Measurements from ENCODE around the gene GRM8. TPM values are rescaled to one million over a fixed set of nuclear protein-coding genes. Genes with fewer than 3 reads are reported as not detected.

GRM8 gene
- total RNA-seq, 1 experiment from 2014 or later: 0.40 TPM

DNA sequence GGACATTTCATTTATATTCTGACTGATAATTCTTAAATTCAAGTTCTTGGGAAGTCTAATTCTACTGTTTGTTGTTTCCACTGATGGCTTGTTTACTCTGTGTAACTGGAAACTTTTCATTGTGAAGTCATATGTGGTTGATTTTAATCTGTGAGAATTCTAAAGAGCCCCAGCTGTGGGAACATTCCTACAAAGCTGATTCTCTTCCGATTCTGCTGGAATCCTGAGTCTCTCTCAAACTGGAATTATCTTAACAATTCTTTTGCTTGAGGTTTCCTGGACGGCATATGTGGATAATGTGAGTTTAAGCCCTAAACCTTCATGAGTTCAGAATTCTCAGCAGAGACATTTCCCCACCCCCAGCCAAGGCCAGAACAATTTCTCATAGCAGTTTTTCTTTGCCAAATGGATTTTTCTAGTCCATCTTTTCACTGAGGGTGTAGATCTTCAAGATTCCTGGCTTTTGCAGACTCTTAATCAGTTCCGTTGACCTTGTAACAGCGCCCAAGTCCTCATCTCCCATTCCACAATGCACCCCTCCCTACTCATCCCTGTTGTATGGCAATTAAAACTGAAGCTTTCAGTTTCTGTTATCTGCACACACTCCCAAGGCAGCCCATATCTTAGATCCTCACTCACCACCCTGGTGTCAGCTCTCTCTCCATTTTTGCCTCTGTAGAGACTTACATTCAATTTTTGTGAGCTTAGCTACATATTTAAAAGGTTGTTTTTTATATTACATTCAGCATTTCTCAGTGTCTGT lies 37.6 kb downstream of the GRM8 start:
- Mint-ChIP-seq H3K27ac (ENCODE audit: unreplicated experiment) (no peak overlapping the region), H3K9me3 (ENCODE audit: low read depth, unreplicated experiment) (no peaks in the 10 kb centered on the region), H3K4me1 (ENCODE audit: low read depth, unreplicated experiment) (no peaks in the 10 kb centered on the region), H3K4me3 (ENCODE audit: low read depth, unreplicated experiment) (no peak overlapping the region), H3K27me3 (ENCODE audit: unreplicated experiment) (peaks cover 29% of the 10 kb centered on the region), H3K36me3 (ENCODE audit: insufficient read depth, unreplicated experiment) (no peaks in the 10 kb centered on the region)
- CTCF ChIA-PET: no interaction called here
- TF ChIP-seq, protein P1, sequence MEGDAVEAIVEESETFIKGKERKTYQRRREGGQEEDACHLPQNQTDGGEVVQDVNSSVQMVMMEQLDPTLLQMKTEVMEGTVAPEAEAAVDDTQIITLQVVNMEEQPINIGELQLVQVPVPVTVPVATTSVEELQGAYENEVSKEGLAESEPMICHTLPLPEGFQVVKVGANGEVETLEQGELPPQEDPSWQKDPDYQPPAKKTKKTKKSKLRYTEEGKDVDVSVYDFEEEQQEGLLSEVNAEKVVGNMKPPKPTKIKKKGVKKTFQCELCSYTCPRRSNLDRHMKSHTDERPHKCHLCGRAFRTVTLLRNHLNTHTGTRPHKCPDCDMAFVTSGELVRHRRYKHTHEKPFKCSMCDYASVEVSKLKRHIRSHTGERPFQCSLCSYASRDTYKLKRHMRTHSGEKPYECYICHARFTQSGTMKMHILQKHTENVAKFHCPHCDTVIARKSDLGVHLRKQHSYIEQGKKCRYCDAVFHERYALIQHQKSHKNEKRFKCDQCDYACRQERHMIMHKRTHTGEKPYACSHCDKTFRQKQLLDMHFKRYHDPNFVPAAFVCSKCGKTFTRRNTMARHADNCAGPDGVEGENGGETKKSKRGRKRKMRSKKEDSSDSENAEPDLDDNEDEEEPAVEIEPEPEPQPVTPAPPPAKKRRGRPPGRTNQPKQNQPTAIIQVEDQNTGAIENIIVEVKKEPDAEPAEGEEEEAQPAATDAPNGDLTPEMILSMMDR (IDR thresholded peaks at IDR 0.05; ENCODE audit: unreplicated experiment): no peak
- DNase-seq: no peak
- BruUV-seq (replicated peaks): no TSS peak
- intact Hi-C loops (cut with micrococcal nuclease; ENCODE audit: unreplicated experiment): no loop called here

DNA sequence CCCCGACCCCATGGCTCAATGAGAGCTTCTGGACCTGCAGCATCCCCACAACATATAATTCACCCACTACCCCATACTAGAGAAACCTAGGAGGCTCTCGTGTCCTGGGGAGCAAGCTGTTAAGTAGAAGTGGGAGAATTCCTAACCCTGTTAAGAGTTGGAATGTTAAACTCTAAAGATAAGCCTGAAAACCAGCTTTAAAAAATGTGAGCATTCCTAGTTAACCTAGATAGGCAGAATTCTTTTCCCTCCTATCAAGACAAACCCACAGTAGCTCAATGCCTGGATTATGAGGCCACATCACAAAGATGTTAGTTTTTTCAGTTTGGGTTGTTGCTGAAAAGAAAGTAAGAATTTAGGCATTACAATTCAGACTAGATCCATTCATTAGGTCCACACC lies 42.9 kb downstream of the GRM8 start:
- intact Hi-C loops (cut with micrococcal nuclease; ENCODE audit: unreplicated experiment): no loop called here
- H3K27me3 Mint-ChIP-seq (ENCODE audit: unreplicated experiment): peaks cover 79% of the 10 kb centered on the region
- no peaks in the 10 kb centered on the region for H3K36me3 Mint-ChIP-seq (ENCODE audit: insufficient read depth, unreplicated experiment)

DNA sequence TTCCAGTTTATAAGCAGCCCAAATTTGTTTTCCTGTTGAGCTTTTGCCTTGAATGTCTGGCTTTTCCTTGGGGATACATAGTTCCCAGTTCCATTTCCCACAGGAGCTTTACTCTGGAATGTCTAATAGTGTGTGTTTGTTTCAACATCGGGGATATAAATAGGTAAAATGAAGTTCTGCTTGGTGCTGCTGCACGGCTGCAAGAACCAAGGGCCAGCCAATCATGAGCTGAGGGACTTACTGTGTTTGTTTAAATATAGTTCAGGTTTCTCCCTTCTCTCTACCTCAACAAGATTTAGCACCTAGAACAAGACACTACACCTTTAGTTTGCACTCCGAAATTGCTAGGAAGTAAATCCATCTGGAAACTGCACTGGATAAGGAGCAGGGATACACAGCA lies 43.9 kb downstream of the GRM8 start:
- CTCF ChIA-PET: interaction anchor here (1.3 kb wide), 1 partner anchor 8 kb away, joined by 3 read pairs; no protein-coding TSS in a partner anchor
- no TSS peak for BruUV-seq (replicated peaks)
- TF ChIP-seq, protein P1 (IDR thresholded peaks at IDR 0.05; ENCODE audit: unreplicated experiment): no peak

More for the DNA sequence above, 42.9 kb downstream of the GRM8 start:
- no peaks in the 10 kb centered on the region for H3K4me1 Mint-ChIP-seq (ENCODE audit: low read depth, unreplicated experiment)
- no TSS peak for BruUV-seq (replicated peaks)
- CTCF ChIA-PET: no interaction called here
- TF ChIP-seq, protein P1 (IDR thresholded peaks at IDR 0.05; ENCODE audit: unreplicated experiment): no peak
- no peak overlapping the region for H3K4me3 Mint-ChIP-seq (ENCODE audit: low read depth, unreplicated experiment)
- DNase-seq: no peak
- H3K9me3 Mint-ChIP-seq (ENCODE audit: low read depth, unreplicated experiment): no peaks in the 10 kb centered on the region
- no peak overlapping the region for H3K27ac Mint-ChIP-seq (ENCODE audit: unreplicated experiment)

DNA sequence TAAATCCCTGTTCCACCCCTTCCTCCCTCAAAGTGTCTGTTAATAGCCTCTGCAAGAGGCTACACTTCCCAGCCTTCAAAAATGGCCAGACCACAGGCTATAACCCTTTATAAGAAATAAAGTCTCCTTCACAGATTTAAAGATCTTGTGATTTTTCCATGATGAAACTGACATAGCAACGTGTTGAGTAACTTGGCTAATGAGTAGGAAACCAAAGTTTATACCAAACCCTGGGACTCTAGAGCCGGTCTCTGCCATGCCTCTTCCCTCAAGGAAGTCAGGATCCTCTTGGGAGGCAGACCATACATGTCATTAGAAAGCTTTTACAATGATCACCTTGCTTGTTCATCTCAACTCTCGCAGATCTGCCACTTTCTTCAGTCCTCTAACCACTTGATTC lies 44.4 kb downstream of the GRM8 start:
- no peaks in the 10 kb centered on the region for H3K4me1 Mint-ChIP-seq (ENCODE audit: low read depth, unreplicated experiment)
- H3K9me3 Mint-ChIP-seq (ENCODE audit: low read depth, unreplicated experiment): no peaks in the 10 kb centered on the region
- intact Hi-C loops (cut with micrococcal nuclease; ENCODE audit: unreplicated experiment): no loop called here
- CTCF ChIA-PET: interaction anchor here (1.3 kb wide), 1 partner anchor 9 kb away, joined by 3 read pairs; no protein-coding TSS in a partner anchor
- H3K27me3 Mint-ChIP-seq (ENCODE audit: unreplicated experiment): peaks cover 71% of the 10 kb centered on the region
- BruUV-seq (replicated peaks): no TSS peak
- H3K4me3 Mint-ChIP-seq (ENCODE audit: low read depth, unreplicated experiment): no peak overlapping the region
- no peak for DNase-seq
- no peaks in the 10 kb centered on the region for H3K36me3 Mint-ChIP-seq (ENCODE audit: insufficient read depth, unreplicated experiment)
- TF ChIP-seq, protein P1 (IDR thresholded peaks at IDR 0.05; ENCODE audit: unreplicated experiment): no peak
- no peak overlapping the region for H3K27ac Mint-ChIP-seq (ENCODE audit: unreplicated experiment)

More for the DNA sequence above, 43.9 kb downstream of the GRM8 start:
- Mint-ChIP-seq H3K36me3 (ENCODE audit: insufficient read depth, unreplicated experiment) (no peaks in the 10 kb centered on the region), H3K4me1 (ENCODE audit: low read depth, unreplicated experiment) (no peaks in the 10 kb centered on the region), H3K9me3 (ENCODE audit: low read depth, unreplicated experiment) (no peaks in the 10 kb centered on the region), H3K27ac (ENCODE audit: unreplicated experiment) (no peak overlapping the region), H3K4me3 (ENCODE audit: low read depth, unreplicated experiment) (no peak overlapping the region), H3K27me3 (ENCODE audit: unreplicated experiment) (peaks cover 76% of the 10 kb centered on the region)
- DNase-seq: no peak
- intact Hi-C loops (cut with micrococcal nuclease; ENCODE audit: unreplicated experiment): no loop called here
